GM18502 (cell line): ENCODE data around the gene EPHB2.

Source experiments
- ATAC-seq: cut with Tn5 transposase; IDR thresholded peaks from one replicate; pipeline ENCODE4 v1.9.1; 2021; ENCODE audit warnings: mild to moderate bottlenecking; ENCODE audit not compliant: unreplicated experiment, poor library complexity

EPHB2 gene

DNA sequence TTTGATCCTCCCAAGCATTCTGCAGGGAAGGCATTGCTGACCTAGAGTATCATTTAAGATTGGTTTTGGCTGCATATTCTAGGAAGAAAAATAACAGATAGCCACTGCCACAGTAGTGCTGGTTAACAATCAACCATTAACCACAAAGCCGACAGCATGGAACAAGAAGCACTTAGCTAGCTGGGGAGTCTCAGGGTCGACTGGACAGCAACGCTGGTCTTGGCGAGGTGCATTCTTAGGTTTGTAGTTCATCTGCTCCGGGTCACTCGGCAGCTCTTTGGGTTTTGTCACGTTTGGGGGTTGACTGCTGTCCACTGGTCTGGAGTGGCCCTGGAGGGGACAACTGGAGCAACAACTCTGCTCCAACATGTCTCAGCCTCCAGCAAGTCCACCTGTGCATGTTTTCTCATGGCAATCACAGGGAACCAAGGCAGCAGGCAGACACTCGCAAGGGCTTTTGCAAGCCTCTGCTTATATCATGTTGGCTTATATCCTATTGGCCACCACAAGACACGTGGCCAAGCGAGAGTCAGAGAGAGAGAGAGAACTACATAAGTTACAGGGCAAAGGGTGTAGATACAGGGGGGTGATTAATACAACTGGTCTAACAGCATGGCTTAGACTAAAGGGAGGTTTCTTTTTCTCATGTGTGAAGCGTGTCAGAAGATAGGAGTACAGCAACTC lies 162.5 kb downstream of the EPHB2 start:
- ATAC-seq = no peak

DNA sequence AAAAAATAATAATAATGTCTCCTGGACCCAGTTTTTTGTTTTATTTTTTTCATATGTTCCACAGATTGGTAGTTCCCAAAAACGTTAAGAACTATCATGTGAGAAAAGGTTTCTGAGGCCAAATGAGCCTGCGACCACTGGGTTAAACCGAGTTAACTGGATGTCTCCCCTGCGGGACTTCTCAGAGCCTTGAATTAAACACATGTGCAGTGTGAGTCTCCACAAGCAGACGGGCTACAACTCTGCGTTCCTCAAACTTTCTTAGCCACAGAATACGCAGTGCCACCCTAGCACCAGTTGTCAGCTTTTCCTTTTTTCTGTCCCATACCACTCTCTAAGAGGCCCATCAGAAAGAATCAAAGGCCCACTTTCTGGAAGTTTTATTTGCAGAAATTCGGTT lies 164.1 kb downstream of the EPHB2 start:
- no peak for ATAC-seq

DNA sequence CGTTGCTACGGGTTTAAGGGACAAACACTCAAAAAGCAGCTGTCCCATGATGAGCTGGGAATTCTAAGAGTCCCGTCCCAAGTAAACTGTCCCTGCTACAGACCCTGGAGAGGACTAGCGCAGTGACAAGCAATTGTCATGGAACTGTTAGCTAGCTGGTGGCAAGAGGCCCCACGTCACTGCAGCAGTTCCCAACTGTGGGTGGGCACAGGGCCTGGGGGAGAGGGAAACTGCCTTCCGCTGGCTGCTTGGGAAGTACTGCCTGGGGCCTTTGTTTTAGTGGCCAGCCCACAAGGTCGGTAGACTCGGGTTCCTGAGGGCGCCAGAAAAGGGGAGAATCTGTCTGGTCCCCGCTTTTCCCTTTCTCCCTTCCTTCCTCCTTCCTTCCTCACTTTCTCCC lies 164.6 kb downstream of the EPHB2 start:
- no peak for ATAC-seq

DNA sequence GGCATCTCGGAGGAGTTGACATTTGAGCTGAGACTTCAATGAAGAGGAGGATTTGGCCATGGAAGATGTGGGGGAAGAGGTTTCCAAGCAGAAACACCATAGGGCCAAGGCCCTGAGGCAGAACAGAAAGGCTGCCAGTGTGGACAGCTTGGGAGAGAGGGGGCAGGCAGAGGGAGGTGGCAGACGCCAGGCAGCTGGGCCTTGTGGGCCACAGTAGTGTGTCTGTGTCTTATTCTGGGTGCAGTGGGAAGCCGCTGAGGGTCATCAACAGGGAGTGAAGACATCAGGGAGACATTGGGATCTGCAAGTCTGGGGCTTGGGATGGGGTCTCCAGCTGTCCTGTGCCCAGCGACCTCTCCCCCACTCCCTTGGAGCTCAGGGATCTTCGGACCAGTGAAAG lies 165.2 kb downstream of the EPHB2 start:
- no peak for ATAC-seq

DNA sequence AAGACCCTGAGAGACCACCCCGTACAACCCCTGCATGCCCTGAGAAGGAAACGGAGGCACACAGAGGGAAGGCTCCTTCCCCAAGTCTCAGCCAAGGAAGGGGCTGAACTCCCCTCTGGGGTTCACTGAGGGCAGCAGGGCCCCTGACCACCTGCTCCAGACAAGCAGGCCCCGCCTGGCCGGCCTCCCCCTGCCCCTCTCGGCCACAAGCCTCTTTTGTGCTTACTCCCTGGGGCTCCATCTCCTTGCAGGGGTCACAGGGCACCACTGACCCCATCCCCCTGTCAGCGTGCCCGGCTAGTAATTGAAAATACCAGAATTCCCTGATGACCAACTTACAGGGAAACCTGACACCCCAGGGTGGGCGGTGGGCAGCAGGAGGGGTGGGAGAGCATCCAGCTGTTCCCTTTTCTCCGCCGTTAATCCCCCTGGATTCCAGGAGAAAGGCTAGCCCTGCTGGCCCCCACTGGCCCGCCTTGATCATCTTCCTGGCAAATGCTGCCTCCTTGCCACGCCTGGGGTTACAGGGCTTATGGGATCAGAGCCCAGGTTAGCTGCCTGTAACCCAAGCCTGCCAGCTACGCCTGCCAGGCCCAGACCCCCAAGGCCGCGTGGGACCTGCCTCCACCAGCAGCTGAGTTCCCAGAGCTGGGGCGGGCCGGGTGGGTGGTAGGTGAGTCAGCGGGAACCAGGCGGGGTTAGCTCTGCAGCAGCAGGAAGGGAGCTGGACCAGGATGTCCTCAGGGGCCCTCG lies 165.9 kb downstream of the EPHB2 start:
- ATAC-seq = no peak

DNA sequence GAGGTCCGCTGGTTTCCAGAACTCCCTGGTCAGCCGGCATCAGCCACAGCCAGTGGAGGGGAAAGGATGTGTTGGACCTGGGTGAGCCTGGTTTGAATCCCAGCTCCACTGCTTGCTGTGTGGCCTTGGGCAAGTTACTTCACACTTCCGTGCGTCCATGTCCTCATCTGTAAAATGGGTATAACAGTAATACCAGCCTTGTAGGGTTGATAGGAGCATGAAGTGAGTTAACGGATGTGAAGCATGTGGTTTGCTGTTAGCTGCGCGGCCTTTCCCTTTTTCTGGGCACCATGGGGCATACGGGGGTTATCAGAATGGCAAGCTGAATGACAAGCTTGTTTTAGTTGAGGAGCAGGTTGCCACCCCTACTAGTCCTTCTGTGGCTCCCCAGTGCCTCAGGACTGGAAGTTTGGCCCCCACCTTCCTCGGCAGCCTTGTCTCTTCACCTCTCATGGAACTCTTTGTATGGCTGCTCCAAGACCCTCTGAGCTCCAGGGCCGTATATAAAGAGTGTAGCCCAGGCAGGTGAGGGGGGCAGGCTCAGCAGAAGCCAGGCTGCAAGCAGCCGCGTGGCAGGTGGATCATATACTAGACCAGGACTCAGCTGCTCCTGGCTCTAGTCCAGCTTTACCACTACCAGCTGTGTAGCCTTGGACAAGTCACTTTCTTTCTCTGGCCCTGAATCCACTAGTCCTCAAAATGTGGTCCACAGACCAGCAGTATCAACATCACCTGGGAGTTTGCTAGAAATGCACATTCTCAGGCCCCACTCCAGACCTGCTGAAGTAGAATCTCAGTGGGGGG lies 166.7 kb downstream of the EPHB2 start:
- ATAC-seq = no peak

DNA sequence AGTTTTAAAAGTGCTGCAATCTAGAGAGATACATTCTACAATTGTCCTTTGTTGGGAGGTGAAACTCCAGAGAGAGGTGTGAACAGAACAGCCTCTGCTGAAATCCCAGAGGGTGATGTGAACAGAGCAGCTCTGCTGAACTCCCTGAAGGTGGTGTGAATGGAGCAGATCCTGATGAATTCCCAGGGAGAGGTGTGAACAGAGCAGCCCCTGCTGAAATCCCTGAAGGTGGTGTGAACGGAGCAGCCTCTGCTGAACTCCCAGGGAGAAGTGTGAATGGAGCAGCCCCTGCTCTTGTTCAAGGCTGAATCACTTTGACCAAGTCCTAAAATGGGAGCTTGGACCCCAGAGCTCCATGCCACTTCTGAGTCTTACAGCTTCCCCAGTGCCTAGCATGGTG lies 167.3 kb downstream of the EPHB2 start:
- no peak for ATAC-seq

DNA sequence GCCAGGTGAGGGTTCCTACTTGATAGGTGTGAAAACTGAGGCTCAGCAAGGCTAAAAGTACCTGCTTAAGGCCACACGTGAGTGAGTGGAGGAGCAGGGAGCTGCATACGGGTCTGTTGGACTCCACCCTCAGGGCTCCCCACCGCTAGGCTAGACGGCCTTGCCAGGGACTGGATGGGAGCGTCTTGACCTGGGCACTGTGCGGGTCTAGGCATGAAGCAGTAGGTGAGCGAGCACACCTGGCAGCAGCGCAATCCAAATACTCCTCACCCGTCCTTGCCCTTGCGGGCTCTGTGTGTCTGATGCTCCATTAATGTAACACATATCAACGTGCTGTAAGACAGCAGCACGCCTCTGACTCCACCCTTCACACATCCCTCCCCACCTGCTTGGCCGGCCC lies 168.0 kb downstream of the EPHB2 start:
- no peak for ATAC-seq

DNA sequence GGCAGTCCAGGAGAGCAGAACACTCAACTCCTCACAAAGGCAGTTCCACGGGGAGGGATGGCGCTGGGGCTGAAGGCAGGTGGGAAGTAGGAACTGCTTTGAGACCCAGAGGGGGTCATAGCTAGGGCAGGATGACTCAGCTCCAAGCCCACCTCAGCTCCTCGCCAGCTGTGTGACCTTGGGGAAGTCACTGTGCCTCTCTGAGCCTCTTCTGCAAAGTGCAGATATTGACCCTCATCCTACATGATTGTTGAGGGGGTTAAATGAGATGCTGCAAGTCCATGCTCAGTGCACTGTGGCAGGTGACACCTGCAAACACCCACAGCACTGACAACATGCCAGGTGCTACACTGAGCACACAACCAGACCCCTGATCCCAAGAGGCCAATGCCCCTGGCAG lies 168.8 kb downstream of the EPHB2 start:
- no peak for ATAC-seq

DNA sequence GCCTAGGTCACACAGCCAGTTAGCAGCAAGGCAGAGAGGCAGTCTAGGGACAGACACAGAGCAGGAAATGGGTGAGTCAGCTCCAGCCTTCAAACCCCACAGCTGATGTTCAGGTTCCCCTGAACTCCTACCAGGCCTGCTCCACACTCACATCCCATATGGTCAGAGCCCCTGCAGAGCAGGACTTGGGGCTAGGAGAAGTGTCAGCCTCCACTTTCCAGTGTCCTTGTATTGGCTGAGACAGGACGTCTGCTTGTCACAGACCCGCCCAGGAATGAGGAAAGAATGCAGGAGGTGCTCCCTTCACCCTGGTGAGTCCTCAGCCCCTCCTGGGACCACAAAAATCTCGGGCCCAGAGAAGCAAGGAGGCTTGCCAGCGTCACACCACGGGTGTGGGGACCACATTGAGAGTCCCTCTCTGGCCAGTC lies 169.5 kb downstream of the EPHB2 start:
- no peak for ATAC-seq

DNA sequence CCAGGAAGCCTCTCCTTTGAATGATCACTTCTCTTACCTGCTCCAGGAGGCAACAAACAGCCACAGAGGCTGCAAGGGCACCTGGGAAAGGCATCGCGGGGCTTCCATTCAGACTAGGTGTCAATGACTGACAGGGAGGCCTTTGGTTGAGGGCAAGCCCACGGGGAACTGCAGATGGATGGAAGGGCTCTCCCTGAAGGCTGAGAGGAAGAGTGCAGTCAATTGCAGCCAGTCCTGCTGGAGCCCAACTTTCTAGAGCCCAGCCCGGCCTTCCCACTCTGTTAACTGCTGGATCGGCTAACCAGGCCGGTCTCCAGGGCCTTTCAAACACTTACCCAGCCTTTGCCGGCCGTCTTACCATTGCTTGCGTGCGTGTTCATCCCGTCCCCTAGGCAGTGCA lies 172.8 kb downstream of the EPHB2 start:
- ATAC-seq = no peak

DNA sequence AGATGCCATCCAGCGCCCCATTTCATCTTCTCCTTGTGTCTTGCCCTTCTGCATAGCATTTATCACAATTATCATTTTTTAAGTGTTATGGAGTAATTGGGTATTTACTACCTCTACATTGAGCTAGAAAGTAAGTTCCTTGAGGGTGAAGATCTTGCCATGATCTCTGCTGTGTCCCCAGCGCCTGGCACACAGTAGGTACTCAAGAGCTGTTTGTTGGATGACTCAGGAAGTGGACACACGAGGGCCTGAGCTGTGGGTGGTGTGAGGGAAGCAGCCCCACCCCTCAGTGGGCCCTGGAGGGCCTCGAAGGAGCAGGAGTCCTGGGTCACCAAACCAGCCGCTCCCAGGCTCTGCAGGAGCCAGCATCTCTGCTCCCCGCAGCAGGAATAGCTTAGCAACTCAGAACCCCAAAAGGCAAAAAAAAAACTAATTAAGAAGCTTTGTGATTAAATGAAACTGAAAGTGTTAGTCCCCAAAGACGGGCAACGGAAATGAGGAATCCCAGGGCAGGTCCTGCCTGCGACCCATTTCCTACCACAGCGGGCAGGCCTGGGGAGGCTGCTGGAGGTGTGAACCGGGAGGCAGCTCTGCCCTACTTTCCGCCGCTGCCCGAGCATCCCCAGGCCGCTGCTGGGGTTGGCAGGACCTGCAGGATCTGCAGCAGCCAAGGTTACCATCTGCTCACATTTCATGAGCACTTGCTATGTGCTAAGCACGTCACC lies 174.3 kb downstream of the EPHB2 start:
- ATAC-seq = no peak

DNA sequence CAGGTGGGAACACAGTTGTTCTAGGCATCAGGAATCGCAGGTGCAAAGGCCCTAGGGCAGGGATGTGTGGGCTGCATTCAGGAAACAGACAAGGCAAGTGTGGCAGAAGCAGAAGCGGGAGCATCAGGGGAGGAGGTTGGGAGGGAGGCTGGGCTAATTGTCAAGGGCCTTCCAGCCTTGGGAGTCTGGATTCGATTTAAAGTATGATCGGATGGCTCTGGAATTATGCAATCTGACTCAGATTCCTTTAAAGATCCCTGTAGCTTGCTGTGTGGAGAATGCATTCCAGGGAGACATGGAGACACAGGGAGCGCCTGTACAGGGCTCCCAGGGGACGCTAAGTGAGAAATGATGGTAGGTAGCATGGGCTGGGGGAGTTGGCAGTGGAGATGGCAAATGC lies 175.6 kb downstream of the EPHB2 start:
- no peak for ATAC-seq

DNA sequence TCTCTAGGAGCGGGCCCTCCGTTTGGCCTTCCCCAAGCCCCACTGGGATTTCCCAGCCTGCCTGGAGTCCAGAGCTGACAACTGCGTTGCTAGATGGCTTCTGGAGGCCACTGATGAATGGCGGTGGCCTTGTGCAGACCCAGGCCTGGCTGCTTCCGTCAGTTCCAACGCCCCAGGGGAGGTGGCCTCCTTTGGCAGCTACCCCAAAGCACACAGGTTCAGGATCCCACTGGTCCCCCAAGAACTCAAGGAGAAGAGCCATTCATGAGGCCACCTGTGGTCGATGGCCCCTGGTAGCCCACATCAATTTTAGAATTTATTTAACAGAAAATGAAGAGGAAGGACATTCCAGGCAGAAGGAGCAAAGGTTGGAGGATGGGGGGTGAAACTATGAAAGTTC lies 176.9 kb downstream of the EPHB2 start:
- ATAC-seq = no peak

DNA sequence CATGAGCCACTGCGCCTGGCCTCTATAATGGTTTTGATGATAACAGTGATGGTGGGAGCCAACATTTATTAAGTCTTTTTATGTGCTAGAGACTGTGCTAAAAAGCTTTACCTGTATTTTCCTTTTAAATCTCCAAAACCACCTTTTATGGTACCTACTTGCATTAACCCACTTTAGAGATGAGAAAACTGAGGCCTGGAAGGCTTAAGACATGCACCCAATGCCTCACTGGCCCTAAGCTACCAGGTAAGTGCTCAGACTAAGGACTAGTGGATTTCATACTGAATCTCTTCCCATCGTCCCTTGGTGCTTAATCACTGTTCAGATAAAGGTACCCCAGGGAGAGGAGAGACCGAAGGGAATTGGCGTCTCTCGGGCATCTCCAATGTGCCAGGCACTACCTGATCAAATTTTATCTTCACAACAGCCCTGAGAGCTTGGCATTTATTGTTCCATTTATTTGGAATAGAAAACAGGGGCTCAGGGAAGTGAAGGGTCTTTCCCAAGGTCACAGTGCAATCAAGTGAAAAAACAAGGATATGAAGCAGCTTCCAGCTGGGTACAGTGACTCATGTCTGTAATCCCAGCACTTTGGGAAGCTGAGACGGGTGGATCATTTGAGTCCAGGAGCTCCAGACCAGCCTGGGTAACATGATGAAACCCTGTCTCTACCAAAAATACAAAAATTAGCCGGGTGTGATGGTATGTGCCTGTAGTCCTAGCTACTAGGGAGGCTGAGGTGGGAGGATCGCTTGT lies 177.9 kb downstream of the EPHB2 start:
- ATAC-seq = no peak

DNA sequence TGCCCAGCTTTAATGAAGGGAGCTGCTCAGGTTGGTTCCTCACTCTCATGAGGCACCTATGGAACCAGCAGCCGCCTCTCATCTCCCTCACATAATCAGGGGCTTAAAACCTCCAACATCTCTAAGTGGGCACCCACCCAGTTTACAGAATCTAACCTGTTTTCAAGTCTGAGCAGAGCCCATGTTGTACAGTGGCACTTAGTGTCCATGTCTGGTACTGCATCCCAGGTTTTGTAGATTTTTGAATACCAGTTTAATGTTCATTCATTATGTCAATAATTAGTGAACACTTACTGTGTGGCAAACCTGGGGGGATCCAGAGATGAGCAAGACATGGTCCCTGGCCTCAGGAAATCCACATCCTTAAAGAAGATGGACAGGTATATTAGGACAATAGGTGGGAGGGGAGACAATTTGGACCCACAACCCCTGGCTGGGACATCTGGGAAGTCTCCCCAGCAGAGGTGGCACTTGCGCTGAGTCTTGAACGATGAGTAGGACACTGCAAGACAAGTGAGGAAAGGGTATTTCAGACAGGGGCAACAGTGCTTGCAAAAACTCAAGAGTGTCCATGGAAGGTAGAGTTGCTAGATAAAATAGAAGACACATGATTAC lies 178.7 kb downstream of the EPHB2 start:
- no peak for ATAC-seq

DNA sequence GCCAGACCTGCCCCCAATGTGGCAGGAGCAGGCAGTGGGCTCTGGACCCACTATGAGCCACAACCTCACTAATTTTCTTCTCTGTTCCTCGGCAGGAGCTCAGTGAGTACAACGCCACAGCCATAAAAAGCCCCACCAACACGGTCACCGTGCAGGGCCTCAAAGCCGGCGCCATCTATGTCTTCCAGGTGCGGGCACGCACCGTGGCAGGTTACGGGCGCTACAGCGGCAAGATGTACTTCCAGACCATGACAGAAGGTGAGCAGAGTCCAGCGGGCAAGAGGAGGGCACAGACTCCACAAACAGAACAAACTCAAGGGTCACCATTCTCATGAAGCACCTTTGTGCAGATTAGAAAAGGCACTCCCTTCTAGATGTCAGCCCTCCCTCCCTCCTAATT lies 182.2 kb downstream of the EPHB2 start:
- ATAC-seq = no peak

DNA sequence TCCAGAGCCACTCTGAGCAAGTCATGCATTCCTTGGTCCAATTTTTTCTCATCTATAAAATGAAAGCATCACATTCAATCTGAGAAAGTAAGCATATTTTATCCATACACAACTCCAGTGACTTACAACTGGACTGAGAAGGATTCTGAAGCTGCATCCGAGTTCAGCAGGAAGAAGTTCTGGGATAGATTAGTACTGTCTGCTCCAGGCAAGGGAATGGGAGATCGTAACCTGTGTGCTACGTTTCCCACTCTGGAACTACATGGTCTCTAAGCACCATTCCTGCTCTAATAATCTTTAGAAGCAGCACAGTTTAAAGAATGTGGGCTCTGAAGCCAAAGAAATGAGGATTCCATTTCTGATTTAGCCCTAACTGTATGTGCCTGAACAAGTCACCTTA lies 182.7 kb downstream of the EPHB2 start:
- ATAC-seq = no peak

DNA sequence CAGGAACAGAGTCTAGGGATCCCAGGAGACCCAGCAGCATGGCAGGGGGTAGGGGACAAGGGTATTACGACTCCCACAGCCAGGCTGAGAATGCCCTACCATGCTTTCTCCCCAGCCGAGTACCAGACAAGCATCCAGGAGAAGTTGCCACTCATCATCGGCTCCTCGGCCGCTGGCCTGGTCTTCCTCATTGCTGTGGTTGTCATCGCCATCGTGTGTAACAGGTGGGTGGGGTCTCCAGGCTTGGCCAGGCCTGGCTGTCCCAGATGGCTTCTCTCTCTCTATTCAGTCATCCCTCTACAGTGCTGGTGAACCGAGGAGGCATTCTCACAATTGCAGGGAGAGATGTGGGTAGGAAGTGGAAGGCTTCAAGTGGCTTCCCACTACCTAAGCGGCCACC lies 184.7 kb downstream of the EPHB2 start:
- ATAC-seq = no peak

DNA sequence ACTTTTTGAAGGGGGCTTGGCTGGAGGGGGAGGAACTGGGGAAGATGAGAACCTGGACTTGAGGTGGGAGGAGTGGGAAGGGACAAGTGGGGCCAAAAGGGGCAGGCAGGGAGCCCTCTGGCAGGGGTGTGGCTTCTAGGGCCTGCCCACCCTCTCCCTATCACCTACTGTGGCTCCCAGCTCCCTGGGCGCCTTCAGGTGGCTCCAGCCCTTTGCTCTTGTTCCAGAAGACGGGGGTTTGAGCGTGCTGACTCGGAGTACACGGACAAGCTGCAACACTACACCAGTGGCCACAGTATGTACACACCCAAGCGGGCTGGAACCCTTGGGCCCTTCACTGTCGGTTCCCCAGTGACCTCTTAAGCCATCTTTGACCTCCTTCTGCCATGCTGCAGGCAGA lies 185.5 kb downstream of the EPHB2 start:
- no peak for ATAC-seq
